Hematopoietic multipotent progenitor cell treated with erythropoietin and hydrocortisone succinate and interleukin-3 and kit ligand, for 15 days (in vitro differentiated cells): ENCODE results near the gene CDC42.

Experiments used
- DNase-seq: peaks from one replicate; pipeline ENCODE4 v3.0.0-alpha.2; 2015; ENCODE audit warnings: low spot score

Gene CDC42

GRCh38 chr1:22129501-22130117 is 77.1 kb downstream of the CDC42 start:
- DNase-seq: no peak

DNA sequence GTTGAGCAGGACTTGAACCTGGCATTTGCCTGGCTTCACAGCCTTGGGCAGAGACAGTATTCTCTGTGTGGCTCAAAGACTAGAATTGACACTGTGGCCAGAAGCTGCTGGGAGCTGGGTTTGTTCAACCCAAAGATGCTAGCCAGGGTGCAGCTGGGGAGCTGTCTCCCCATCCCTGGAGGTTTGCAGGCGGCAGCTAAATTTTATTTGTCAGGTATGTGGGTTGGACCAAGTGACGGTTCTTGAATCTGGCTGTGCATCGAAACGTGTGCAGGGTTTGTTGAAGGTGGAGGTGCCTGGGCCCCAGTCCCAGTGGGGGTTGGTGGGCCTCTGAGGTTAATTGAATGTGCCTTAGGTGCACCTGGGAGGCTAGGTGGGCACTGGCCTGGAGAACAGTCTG is 78.6 kb downstream of the CDC42 start:
- DNase-seq: no peak

- peak; percentile 43 for DNase-seq
Observed at GRCh38 chr1:22131875-22132486, 79.5 kb downstream of the CDC42 start.

DNA sequence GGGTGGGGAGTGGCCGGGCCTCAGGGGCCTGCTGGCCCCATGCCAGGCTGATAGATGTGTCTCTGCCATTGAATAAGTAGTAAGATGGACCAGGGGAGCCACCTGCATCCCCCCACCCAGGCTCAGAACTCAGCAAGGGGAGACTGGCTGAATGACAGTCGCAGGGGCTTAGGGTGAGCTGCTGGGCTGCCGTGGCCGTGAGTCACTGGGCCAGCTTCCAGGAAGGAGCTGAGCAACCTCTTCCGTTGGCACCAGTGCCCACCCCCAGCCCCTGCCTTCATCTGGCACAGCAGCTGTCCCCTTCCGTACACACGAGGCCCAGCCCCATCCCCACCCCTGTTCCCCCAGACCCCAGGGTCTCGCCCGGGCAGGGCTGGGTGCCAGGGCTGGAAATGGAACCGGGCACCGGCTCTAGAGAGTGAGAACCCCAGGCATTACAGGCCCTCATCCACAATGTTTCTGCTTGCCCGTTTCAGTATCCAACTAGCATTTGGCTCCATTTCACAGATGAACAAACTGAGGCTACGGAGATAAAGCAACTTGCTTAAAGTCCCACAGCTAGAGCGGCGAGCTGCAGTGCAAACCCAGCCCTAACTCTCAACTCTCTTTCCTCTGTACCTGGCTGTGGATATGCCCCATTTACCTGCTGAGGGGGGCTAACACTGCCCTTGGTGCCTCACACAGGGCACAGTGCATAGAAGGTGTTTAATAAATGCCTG is 80.2 kb downstream of the CDC42 start:
- DNase-seq: no peak

DNA sequence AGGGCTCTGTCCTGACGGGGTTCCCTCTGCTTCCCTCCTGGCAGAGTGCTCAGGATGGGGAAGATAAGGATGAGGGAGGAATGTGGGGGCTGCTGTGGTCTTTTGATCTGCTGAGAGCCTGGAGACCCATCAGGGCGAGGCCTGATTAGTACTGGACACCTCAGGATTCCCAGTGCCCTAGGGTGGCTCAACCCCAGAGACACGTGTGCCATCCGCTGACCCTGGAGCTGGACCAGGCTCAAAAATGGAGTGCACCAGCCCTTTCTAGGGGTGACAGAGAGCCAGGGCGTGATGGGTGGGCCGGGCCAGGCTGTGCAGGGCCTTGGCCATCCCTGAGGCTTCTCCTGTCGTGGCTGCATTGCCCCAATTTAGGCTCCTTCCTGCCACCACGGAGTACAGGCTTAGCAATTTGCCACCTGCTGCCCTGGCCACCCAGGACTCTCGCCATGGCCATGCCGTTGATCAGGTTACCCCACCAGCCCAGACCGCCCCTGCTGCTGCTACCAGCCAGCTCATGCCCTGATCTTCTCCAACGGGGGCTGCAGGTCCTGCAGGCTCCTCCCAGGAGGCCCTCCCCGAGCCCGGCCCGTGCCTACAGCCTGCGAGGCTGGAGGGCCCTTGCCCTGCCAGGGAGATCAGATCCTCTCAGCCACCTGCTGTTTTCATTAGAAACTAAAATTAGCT is 80.9 kb downstream of the CDC42 start:
- no peak for DNase-seq

DNA sequence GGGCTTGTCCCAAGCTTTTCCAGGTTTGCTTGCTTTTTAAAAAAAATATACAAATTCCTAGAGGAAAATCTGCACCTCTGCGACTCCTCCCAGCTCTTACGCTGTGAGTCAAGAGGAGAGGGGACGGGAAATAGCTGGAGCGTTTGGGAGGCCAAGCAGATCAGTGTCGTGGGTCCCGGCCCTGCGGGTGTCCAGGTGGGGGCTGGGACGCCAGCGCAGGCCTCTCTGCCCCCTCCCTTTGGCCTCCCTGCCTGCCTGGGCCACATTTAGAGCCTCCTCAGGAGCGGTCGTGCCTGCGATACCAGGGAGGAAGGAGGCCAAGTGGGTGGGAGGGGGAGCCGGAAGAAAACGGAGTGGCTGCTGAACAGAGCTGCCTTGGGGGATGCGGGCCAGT is 81.4 kb downstream of the CDC42 start:
- no peak for DNase-seq

DNA sequence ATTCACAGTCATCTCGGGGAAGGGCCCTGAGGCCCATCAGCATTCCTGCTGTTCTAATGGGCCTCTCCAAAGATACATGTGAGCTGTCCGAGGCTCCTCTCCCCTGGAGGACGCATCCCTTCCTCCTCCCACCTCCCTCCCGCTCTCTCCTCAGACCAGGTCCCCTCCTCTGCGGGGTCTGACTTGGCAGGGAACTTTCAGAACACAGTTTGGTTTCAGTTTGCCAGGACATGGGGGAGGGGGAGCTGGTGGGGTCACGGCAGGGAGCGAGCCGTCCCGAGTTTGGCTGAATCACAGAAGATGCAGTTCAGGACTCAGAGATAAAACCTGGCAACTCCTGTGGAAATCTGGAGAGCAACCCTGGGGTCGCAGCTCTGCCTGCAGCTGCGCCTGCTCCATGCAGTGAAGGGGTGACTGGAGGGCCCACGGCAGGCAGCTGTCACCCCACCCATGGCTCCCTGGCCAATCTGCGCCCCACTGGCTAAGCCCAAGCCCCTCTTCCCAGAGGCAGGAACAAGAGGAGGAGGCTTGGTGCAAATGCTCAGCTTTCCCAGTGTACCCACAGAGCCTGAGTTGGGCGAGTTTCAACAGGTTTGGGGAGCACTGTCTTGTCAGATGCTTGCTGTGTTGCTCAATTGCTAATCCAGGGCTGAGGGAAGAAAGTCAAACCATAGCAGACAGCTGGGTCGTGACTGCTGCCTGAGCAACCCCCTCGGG is 84.7 kb downstream of the CDC42 start:
- DNase-seq: no peak

GRCh38 chr1:22139066-22139594 is 86.6 kb downstream of the CDC42 start:
- DNase-seq: no peak

DNA sequence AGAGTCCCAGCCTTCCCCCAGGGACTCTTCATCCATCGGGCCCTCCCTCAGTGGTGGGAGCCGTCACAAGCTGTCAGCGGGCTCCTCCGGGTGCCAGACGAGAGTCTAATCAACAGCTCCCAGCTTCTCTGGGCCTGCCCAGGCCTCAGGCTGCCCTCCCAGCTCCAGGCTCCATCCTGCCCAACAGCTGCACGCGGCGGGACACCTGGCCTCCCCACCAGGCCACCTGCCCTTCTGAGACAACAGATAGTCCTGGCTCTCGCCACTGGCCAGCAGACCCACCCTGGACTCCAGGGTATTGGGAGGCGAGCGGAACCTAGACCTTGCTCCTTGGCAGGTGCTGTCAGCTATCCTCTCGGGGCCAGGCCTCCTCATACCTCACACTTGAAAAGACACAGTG is 87.3 kb downstream of the CDC42 start:
- no peak for DNase-seq
